ENCODE results near the gene NIT1.

DNA sequence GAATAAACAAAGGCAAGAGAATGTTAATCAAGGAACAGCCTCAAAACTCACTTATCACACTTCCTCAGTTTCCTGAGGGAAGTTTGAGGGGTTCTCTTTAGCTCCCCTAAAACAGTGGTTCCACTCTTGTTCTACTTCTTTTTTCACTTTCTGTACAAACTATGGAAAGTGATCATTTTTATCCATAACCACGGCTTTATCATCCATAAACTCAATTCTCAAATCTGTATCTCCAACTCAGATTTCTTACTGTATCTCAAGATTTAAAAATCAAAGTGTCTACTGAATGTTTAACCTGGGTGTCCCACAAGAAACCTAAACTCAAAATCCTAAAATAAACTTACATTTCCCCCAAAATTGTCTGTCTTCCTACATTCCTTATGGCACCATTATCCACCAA, 4.0 kb upstream of the NIT1 start:
- TF ChIP-seq, protein P1, sequence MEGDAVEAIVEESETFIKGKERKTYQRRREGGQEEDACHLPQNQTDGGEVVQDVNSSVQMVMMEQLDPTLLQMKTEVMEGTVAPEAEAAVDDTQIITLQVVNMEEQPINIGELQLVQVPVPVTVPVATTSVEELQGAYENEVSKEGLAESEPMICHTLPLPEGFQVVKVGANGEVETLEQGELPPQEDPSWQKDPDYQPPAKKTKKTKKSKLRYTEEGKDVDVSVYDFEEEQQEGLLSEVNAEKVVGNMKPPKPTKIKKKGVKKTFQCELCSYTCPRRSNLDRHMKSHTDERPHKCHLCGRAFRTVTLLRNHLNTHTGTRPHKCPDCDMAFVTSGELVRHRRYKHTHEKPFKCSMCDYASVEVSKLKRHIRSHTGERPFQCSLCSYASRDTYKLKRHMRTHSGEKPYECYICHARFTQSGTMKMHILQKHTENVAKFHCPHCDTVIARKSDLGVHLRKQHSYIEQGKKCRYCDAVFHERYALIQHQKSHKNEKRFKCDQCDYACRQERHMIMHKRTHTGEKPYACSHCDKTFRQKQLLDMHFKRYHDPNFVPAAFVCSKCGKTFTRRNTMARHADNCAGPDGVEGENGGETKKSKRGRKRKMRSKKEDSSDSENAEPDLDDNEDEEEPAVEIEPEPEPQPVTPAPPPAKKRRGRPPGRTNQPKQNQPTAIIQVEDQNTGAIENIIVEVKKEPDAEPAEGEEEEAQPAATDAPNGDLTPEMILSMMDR (IDR thresholded peaks at IDR 0.05), result no peak
- no peak for TF ChIP-seq POLR2A (IDR thresholded peaks at IDR 0.05)
